ENCODE results near the gene S100A16.

S100A16 gene

DNA sequence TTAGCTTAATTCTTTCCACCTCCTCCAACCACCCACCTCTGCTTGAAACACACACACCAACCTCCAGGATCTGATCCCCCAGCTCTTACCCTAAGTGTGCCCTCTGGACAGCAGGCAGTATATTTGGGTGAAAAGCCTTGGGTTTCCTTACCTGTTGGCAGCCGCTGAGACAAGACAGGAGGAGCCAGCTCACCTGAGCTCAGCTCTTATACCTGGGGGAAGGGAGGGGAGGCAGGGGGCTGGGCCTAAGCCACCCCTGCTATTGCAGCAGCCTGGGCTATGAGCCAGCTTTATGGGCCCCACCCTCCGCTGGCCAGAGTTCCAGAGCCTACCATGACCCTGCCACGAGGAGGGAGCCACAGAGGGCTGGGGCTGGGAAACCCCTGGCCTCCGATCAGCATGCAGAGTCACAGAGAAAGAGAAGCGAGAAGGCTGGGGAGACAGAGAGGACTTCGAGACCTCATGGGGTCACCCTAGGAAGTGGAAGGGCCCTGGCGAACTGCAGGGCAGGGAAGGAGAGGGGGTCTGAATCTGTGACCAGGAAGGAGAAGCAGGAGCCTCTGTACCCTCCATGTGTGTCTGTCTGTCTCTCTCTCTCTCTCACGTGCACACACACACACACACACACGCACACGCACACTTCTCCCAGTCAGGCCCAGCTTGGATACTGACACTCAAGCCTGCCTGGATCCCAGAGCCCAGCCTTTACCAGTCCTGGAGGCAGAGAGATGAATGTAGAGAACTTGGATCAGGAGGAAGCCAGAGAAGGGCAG, 3.4 kb upstream of the S100A16 start, which contains the start of gene S100A14:
Gene S100A14, minus strand, starts transcription at position 182 of the 773 bp plus-strand sequence. CDS start 467 bp downstream, outside the sequence.
- FAIRE-seq (no peak), DNase-seq (ENCODE audit: insufficient read length, low spot score) (no peak)

DNA sequence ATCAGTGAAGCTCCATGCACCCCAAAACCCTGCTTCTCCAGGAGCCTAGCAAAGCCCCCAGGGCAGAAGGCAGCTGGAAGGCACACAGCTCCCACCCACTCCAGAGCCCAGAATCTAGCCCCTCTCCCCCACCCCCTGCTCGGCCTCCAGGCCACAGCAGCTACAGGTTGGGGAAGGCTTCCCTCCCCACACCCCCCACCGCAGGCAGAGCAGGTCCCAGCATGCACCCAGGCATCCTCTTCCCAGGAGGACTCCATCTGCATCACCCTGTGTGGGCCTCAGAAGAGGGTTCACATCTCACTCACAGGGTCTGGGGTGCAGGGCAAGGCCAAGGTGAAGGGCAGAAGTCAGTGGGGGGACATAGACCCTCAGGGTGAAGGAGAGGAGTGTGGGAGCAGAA, 2.5 kb upstream of the S100A16 start:
- DNase-seq (ENCODE audit: insufficient read length, low spot score) (no peak), FAIRE-seq (no peak)

DNA sequence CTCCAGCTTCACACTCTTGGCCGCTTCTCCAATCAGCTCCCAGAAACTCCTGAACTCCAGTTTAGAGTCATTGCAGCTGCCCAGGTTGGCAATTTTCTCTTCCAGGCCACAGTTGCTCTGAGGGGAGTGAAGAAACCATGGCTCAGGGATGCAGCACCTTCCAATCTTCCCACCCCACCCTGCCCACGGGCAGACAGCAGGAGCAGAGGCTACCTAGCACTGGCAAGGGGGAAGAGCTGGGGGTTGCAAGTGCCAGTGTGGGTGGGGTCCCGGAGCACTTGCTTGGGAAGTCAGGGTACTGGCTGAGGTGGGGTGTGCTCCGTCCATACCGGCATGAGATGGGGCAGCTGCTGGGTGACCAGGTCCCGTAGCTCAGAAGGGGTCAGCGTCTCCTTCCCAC, 2.0 kb upstream of the S100A16 start:
- no peak for DNase-seq (ENCODE audit: insufficient read length, low spot score)
- FAIRE-seq, result no peak

DNA sequence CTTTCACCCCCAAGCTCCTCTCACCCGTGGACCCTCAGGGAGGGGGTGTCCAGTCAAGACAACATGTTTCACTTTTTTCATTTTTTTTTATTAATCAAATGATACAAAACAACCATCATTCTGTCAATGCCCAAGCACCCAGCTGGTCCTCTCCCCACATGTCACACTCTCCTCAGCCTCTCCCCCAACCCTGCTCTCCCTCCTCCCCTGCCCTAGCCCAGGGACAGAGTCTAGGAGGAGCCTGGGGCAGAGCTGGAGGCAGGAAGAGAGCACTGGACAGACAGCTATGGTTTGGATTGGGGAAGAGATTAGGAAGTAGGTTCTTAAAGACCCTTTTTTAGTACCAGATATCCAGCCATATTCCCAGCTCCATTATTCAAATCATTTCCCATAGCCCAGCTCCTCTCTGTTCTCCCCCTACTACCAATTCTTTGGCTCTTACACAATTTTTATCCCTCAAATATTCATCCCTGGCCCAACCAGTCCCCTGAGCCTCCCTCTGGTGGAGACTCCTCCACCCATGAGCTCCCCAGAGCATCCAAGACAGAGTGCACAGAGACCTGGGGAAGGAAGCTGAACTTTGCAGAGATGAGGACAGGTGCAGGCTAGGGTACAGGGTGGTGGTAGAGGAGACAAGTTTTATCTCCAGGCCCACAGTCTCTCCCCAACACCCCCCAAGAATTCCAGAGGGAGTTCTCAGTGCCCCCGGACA, 1.4 kb upstream of the S100A16 start:
- no peak for DNase-seq (ENCODE audit: insufficient read length, low spot score)
- FAIRE-seq, result no peak

DNA sequence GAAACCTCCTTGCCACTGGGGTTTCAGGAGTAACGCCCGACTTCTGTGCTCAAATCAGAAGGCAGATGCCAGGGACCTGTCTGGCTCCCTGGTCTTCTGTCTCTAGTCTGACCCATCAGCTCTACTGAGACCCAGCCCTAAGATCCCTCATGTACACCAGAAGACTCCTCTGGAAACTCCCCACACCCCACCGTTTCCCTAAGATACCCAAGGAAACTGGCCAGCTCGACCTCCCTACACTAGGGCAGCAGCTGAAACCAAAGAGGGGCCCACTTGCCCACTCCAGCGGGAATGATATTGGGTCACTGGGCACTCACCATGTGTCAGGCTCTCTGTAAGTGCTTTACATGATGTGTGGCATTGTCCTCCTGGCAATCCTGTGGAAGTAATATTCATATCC, 469 bp upstream of the S100A16 start:
- FAIRE-seq, result no peak
- no peak for DNase-seq (ENCODE audit: insufficient read length, low spot score)

DNA sequence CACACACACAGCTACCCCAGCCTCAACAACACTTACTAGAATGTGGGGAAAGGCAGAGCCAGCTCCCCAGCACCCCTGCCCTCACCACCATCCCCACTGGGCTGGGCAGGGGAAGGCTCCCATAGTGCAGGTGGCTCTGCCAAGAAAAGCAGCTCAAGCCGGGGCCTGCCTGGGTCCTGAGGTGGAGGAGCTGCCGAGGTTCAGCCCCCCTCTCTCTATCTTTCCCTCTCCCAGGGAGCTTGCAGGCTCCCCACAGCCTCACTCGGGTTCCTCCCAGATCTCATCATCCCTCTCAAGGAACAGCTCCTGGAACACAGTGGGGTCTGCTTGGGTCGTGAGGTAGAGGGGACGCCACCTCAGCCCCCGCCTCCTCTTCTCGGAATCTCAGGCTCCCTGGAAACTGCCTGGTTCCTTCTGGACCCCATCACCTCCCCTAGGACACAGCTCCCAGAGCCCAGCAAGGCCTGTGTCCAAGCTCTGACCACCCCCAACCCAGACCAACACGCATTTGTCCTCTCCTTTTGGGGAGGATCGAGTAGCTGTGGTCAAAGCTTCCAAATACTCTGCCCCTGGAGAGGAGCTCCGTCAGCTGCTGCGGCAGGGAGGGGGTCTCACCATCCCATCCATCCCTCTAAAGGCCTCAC, 704 bp downstream of the S100A16 start:
- no peak for FAIRE-seq
- DNase-seq (ENCODE audit: insufficient read length, low spot score), result no peak

DNA sequence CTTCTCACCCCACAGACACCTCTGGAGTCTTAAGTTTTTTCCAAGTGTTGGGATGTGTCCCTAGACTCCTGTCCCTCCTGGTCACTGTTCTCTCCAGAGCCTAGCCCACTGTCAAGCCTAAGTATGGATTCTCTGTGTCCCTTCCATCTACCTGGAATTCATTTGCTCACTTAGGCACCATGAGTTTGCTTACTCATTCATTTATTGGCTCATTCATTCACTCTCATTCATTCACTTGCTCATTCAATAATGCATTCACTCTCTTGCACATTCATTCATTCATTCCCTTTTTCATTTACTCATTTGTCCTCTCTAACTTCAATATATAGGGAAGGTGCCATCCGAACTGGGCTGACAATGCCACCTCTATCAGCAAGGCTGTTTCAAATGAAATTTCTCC, 1.6 kb downstream of the S100A16 start:
- DNase-seq (ENCODE audit: insufficient read length, low spot score) (no peak), FAIRE-seq (no peak)

DNA sequence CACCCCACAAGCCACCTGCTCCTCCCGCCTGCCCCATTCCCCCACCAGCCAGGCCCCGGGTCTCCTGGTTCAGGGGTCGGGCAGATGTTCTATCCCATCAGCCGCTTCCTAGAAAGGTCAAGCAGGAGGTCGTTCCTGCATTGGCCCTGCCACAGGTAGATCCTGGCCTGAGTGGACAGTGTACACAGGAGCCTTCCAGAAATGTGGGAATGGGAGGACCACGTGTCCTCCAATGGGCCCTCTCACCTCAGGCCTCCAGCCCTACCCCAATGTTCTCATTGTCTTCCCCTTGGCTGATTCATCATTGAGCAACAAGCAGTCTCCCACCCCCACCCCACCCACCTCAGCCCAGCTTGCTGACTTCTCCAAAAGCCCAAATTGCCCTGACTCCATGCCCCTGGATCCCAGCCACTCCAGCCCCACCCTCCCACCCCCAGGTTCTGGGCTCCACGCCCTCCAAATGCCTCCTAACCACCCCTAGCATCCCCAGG, 2.1 kb downstream of the S100A16 start:
- FAIRE-seq (no peak), DNase-seq (ENCODE audit: insufficient read length, low spot score) (no peak)

DNA sequence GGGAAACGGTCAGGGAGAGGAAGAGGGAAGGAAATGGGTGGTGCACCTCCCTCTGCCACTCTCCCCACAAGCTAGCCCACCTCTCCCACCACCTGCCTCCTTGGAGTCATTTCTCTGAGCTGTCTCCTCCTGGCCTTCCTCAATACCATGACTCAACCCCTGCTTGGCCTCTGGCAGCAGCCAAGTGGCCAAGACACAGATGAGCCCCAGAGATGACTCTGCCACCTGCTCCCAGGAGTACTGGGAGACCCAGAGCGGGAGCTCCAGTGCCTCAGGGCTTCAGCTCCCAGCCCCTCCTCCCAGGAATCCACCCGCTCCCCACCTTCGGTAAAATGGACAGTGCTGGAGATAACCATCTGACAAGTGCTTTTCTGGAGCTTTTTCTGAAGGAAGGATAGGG, 2.6 kb downstream of the S100A16 start:
- DNase-seq (ENCODE audit: insufficient read length, low spot score) (no peak), FAIRE-seq (no peak)

DNA sequence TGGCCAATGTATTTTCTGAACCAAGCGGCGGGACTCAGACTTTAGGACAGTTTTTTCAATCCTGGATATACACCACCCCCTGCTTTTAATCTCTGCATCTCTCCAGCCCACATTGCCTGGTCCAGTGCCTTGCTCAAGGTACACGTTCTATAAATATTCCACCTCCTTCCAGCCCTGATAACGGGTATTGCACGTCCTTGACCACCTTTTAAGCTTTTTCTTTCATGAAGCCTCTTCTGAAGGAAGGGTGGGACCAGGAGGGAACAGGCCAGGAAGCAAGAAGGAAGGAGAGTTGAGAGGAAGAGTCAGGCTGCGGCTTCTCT, 3.4 kb downstream of the S100A16 start:
- FAIRE-seq (no peak), DNase-seq (ENCODE audit: insufficient read length, low spot score) (no peak)

DNA sequence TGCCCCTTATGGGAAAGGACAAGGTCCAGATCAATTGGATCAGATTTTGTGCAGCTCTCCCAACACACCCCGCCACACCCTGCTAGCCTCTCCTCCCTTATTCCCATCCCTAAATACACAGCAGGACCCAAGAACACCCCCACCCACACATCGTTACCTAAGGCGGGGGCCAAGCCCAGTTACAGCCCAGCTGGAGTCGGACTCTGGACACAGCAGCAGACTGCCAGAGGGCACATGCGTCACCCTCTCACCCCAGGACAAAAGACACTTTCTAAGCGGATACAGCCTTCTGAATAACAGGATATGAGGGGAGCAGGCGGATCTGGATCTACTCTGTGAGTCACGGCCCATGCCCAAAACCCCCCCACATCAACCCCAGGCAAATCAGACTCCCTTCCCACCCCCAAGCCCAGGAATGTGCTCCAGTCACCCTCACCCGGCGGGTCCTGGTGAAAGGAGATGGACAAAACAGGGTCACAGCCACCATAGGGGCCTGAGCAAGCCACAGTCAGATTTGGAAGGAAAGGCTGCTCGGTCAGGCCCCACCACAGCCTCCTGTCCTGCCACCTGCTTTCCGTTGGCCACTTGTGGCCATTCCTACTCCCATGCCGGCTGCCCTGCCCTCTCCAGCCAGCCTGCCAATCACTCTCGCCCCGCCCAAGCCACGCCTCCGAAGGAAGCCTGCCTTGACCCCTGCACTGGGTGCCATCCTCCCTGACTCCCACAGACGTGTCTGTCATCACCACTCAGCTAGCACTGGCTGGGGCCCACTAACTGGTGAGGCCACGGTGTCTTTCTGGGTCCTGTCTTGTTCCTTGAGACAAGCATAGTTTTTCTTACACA, 4.0 kb downstream of the S100A16 start:
- FAIRE-seq (no peak), DNase-seq (ENCODE audit: insufficient read length, low spot score) (no peak)

DNA sequence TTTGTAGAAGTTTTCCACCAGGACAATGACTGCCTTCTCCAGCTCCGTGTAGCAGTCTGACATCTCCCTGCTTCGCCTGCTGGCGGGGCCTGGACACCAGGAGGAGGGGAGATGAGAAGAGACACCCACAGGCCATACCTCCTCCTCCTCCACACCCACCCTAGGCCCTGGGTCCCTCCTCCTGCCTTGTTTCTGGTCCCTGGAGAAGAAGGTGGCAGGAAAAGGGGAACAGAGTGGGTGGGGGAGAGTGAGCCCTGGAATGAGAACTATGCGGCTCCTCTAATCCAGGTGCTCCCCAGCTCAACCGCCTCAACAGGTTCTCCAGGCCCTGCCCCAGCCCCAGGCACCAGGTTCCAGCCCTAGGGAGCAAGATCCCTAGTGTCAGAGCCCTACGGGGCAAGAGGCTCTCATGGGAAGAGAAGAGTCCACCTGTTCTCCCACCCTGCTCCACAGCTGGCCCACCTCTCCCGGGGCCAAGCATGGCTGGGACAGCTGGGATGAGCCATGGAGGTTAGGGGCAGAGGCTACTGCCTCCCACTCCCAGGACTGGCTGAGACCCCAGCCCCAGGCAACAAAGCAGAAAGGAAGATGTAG, 4.8 kb downstream of the S100A16 start:
- FAIRE-seq, result no peak
- no peak for DNase-seq (ENCODE audit: insufficient read length, low spot score)

DNA sequence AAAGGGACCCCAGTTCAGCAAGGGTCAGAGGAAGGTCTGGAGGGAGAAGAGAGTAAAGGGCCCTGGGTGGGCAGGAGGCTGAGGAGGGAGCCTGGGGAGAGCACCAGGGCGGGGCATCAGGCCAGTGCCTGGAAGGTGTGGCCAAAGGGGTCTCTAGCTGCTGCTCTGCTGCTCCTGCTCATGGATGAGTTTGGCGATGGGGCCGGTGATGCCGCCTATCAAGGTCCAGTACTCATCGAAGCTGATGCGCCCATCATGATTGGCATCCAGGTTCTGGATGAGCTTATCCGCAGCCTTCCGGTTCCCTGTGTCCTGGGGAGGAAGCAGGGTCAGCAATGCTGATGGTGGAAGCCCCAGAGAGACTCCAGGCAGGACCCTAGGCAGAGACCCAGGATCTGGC, 5.6 kb downstream of the S100A16 start:
- FAIRE-seq (no peak), DNase-seq (ENCODE audit: insufficient read length, low spot score) (no peak)

DNA sequence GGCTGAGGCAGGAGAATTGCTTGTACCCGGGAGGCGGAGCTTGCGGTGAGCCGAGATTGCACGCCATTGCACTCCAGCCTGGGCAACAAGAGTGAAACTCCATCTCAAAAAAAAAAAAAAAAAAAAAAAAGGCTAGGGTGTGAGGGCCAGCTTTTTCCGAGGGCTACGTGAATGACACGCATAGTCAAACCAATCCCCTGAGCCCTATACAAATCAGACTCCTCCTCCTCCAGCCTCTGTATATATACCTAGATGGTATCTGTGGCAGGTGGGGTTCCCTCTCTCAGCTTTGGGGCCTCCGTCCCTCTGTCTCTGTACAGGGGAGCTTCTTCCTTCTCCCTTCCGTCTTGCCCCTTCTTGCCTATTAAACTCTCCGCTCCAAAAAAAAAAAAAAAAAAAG, 6.7 kb downstream of the S100A16 start:
- no peak for DNase-seq (ENCODE audit: insufficient read length, low spot score)
- no peak for FAIRE-seq

DNA sequence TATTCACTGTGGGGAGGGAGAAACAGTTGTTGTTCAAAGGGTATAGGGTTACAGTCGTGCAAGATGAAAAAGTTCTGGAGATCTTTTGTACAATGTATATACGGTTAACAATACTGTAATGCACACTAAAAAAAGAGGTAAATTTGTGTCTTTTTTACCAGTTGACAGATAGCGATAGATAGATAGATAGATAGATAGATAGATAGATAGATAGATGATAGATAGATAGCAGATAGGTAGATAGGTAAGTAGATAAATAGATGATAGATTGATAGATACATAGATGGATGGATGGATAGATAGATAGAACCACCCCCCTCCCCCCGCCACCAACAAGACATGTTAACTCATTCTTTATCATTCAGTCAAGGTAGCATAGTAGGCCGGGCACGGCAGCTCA, 10.2 kb downstream of the S100A16 start:
- no peak for DNase-seq (ENCODE audit: insufficient read length, low spot score)
- FAIRE-seq, result no peak

DNA sequence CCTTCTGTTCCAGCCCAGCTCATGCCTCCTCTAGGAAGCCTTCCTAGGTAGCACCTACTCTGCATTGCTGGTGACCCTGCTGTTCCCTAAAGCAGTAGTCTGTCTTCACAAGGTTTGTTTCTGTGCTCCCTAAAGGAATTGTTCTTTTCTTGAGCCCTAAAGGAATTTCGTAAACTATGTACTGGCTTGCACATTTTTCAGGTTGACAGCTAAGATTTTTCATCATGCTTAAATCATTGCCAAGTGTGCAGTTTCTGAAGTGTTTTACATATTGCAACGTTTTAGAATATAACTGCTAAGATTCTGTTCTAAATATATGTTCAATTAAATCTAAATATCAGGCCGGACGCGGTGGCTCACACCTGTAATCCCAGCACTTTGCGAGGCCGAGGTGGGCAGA, 13.1 kb downstream of the S100A16 start:
- DNase-seq (ENCODE audit: insufficient read length, low spot score), result no peak
- FAIRE-seq, result no peak

DNA sequence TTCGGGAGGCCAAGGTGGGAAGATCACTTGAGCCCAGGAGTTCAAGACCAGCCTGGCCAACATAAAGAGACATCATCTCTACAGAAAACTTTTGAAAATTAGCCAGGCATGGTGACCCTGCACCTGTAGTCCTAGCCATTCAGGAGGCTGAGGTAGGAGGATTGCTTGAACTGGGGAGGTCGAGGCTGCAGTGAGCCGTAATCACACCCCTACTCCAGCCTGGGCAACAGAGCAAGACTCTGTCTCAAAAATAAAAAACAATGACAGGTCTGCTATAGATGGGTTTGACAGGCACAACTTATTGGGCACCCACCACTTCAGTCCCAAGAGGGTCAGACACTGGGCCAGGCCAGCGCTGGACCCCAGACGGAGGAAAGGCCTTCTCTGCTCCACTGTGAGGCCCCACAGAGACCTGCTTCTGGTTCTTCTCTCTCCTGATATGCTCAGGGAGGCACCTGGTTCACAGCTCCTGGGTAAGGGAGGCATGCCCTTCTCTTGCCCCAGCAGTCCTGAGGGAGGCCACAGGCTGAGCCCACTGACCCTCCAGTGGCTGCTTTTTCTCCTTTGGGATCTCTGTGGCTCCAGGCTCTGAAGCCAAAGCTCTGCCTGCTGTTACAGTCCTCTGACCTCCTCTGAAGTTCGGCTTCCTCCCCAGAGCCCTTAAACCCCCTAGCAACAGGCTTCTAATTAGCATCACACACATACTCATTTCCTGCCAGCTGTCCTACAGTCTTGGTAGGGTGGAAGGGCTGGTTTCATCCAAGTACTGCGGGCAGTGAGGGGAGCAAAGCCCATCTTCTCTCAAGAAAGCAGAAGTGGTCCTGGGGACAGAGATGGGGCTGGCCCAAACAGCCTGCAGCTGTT, 14.4 kb downstream of the S100A16 start:
- DNase-seq (ENCODE audit: insufficient read length, low spot score) (peak; percentile 85), FAIRE-seq (peak; percentile 86)

DNA sequence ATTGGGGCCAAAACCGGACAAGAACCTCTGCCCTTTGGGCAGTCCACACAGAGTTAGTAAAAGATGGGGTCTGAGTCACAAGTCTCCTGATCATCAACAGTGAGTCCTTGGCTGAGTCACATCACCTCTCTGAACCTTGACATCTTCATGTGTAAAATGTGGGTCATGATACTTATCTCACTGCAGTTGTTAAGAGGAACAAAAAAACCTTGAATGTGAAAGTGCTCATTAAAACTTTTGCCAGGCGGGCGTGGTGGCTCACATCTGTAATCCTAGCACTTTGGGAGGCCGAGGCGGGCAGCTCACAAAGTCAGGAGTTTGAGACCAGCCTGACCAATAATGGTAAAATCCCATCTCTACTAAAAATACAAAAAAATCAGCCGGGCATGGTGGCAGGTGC, 15.7 kb downstream of the S100A16 start:
- FAIRE-seq (no peak), DNase-seq (ENCODE audit: insufficient read length, low spot score) (no peak)

DNA sequence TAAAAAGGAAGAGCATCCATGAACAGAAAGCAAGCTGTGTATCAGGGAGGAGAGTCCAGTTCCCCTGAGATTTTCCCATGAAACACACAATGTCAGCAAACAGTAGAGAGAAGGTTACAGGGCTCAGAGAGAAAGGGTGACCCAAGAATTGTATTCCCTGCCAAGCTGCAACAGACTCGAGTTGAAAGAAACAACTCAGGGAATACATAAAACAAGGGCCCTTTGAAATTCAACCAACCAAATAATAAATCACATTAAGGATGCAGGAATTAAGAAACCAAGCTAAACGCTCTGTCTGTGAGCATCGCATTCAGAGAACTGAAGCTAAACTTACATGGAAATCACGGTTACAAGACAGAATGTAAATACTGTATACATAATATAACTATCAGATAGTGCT, 20.2 kb downstream of the S100A16 start:
- FAIRE-seq (no peak), DNase-seq (ENCODE audit: insufficient read length, low spot score) (no peak)

DNA sequence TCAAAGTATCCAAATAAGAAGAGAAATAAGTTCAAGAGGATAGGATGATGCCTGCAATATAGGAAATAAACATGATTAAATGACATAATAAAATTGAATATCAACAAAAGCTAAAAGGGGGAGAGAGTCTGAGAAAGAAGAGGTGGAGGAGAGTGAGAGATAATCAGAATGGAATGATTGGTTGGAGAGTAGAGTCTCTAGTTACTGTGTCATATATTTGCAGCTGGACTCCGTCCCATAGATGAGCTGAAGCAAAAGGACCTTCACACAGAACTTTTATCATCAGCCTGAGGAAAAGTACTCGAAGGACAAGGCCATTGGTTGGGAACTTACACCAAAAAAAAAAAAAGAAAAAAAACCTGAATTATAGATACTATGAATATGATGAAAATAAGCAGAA, 24.5 kb downstream of the S100A16 start:
- no peak for FAIRE-seq

More for the DNA sequence above, 24.5 kb downstream of the S100A16 start:
- no peak for DNase-seq (ENCODE audit: insufficient read length, low spot score)

Data from GM19239 (cell line).